AML-193 (cell line): ENCODE measurements around the gene ADAMTS14.

Experiments used
- DNase-seq, 2 experiments: peaks; one replicate each; lab custom pipeline; 2025; lab: John Stamatoyannopoulos, UW

The ADAMTS14 gene

GRCh38 chr10:70694418-70695141, 22.3 kb downstream of the ADAMTS14 start:
- DNase-seq, result no peak

GRCh38 chr10:70695241-70696030, 23.1 kb downstream of the ADAMTS14 start:
- DNase-seq, result no peak

- DNase-seq, result no peak
Measured at GRCh38 chr10:70698211-70698610, 25.9 kb downstream of the ADAMTS14 start.

GRCh38 chr10:70699063-70699658, 26.9 kb downstream of the ADAMTS14 start:
- DNase-seq, result no peak

GRCh38 chr10:70699659-70700174, 27.4 kb downstream of the ADAMTS14 start:
- DNase-seq, result no peak

GRCh38 chr10:70702190-70702763, 30.0 kb downstream of the ADAMTS14 start:
- no peak for DNase-seq

- no peak for DNase-seq
Measured at GRCh38 chr10:70704211-70704610, 31.9 kb downstream of the ADAMTS14 start.

- no peak for DNase-seq
Measured at GRCh38 chr10:70705121-70705861, 33.0 kb downstream of the ADAMTS14 start.

GRCh38 chr10:70711177-70711576, 38.9 kb downstream of the ADAMTS14 start:
- no peak for DNase-seq

- no peak for DNase-seq
Measured at GRCh38 chr10:70711911-70712310, 39.6 kb downstream of the ADAMTS14 start.

- DNase-seq, result no peak
Measured at GRCh38 chr10:70714245-70714644, 41.9 kb downstream of the ADAMTS14 start.

- no peak for DNase-seq
Measured at GRCh38 chr10:70714951-70715350, 42.6 kb downstream of the ADAMTS14 start.

GRCh38 chr10:70715853-70716795, 43.8 kb downstream of the ADAMTS14 start:
- DNase-seq, result no peak

GRCh38 chr10:70722820-70723424, 50.6 kb downstream of the ADAMTS14 start:
- DNase-seq, result no peak

GRCh38 chr10:70723771-70724170, 51.5 kb downstream of the ADAMTS14 start:
- no peak for DNase-seq

- DNase-seq, result no peak
Measured at GRCh38 chr10:70726909-70727495, 54.7 kb downstream of the ADAMTS14 start.

GRCh38 chr10:70728328-70728727, 56.0 kb downstream of the ADAMTS14 start:
- DNase-seq, result no peak

- no peak for DNase-seq
Measured at GRCh38 chr10:70729763-70730357, 57.6 kb downstream of the ADAMTS14 start.

- no peak for DNase-seq
Measured at GRCh38 chr10:70730955-70731354, 58.6 kb downstream of the ADAMTS14 start.
